NCI-H2196 treated with DMSO at 0.1 percent for 48 hours (cell line): ENCODE results near the gene PSMD4.
"Not testable (repeated sequence)": the region's sequence is repeated elsewhere in the genome, so short reads cannot be mapped to it uniquely, and the experiment has no call there.

ENCODE experiments used
- DNase-seq: peaks from one replicate; lab custom pipeline; 2025; ENCODE audit not compliant: unreplicated experiment; lab: John Stamatoyannopoulos, UW

Gene PSMD4

GRCh38 chr1:151254217-151255213 lies at the start of gene PSMD4:
Gene PSMD4, plus strand, starts transcription at chr1:151254734. Its CDS starts 49 bp downstream, at chr1:151254783.
- DNase-seq = peak; percentile 93

- DNase-seq = not testable (repeated sequence)
Measured at GRCh38 chr1:151205381-151205965, 49.1 kb upstream of the PSMD4 start.

GRCh38 chr1:151210830-151211229 lies 43.7 kb upstream of the PSMD4 start:
- DNase-seq = no peak

- DNase-seq = no peak
Measured at GRCh38 chr1:151211972-151212705, 42.4 kb upstream of the PSMD4 start.

- DNase-seq = no peak
Measured at GRCh38 chr1:151213560-151213959, 41.0 kb upstream of the PSMD4 start.

GRCh38 chr1:151221616-151222015 lies 32.9 kb upstream of the PSMD4 start:
- no peak for DNase-seq

GRCh38 chr1:151222130-151222529 lies 32.4 kb upstream of the PSMD4 start:
- no peak for DNase-seq

GRCh38 chr1:151235235-151235634 lies 19.3 kb upstream of the PSMD4 start:
- DNase-seq = no peak

GRCh38 chr1:151237678-151238466 lies 16.7 kb upstream of the PSMD4 start:
- no peak for DNase-seq

GRCh38 chr1:151238467-151238739 lies 16.1 kb upstream of the PSMD4 start:
- DNase-seq = no peak

GRCh38 chr1:151242442-151242841 lies 12.1 kb upstream of the PSMD4 start:
- DNase-seq = no peak

GRCh38 chr1:151243683-151244216 lies 10.8 kb upstream of the PSMD4 start:
- DNase-seq = no peak

- no peak for DNase-seq
Measured at GRCh38 chr1:151246786-151247185, 7.7 kb upstream of the PSMD4 start.

GRCh38 chr1:151251656-151252470 lies 2.7 kb upstream of the PSMD4 start:
- peak; percentile 62 for DNase-seq

- no peak for DNase-seq
Measured at GRCh38 chr1:151255381-151255780, 847 bp downstream of the PSMD4 start.

- no peak for DNase-seq
Measured at GRCh38 chr1:151259351-151259750, 4.8 kb downstream of the PSMD4 start.

GRCh38 chr1:151265446-151266236 lies 11.1 kb downstream of the PSMD4 start:
- no peak for DNase-seq

- no peak for DNase-seq
Measured at GRCh38 chr1:151266315-151266714, 11.8 kb downstream of the PSMD4 start.

GRCh38 chr1:151266821-151267220 lies 12.3 kb downstream of the PSMD4 start:
- no peak for DNase-seq
